Measurements from ENCODE around the gene SMIM27.

DNA sequence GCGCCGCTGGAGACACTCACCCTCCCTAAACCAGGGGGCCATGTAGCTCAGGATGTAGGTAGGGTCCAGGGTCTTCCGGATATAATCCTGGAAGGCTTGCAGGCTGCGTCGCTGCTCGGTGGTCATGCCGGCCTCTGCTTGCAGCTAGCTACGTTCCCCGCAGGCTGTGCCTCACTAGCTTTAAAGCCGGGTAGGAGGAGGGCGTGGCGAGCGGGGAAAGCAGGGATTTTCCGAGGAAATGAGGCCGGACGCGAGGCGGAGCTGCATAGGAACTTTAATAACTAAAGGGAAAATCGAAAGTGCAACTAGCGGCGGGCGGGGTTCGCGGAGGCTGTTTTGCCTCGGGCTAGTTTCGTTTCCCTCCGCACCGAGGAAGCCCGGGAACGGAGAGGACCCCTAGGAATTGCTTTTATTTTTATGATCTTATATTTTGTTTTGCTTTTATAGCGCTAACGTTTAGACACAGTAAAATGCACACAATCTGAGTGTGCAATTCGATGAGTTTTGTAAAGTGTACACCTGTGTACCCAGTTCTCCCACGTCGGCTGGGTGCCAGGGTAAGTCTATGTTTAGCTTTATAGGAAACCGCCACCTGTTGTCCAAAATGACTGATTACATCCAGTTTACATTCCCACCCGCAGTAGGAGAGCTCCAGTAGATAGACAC, 26.0 kb upstream of the SMIM27 start, which contains the start of gene RIGI:
- TF ChIP-seq, protein P1, sequence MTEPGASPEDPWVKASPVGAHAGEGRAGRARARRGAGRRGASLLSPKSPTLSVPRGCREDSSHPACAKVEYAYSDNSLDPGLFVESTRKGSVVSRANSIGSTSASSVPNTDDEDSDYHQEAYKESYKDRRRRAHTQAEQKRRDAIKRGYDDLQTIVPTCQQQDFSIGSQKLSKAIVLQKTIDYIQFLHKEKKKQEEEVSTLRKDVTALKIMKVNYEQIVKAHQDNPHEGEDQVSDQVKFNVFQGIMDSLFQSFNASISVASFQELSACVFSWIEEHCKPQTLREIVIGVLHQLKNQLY (CRISPR knock-in tag; IDR thresholded peaks at IDR 0.05): no peak; the same call in 1 of the 2 replicates
- TF ChIP-seq NCOA1 (CRISPR knock-in tag; IDR thresholded peaks at IDR 0.05) (no peak), TAF1 (CRISPR knock-in tag; IDR thresholded peaks at IDR 0.05) (peak; percentile 69; the same call in 1 of the 2 replicates), JUND (CRISPR knock-in tag; IDR thresholded peaks at IDR 0.05) (no peak), RORA (CRISPR knock-in tag; IDR thresholded peaks at IDR 0.05) (no peak), LCORL (IDR thresholded peaks at IDR 0.05) (no peak), LCORL (CRISPR knock-in tag; IDR thresholded peaks at IDR 0.05) (peak; percentile 55; the same call in 1 of the 2 replicates), RNF2 (conservative IDR thresholded peaks at IDR 0.05; ENCODE audit: low read depth) (no peak)
- TF ChIP-seq, protein P2, sequence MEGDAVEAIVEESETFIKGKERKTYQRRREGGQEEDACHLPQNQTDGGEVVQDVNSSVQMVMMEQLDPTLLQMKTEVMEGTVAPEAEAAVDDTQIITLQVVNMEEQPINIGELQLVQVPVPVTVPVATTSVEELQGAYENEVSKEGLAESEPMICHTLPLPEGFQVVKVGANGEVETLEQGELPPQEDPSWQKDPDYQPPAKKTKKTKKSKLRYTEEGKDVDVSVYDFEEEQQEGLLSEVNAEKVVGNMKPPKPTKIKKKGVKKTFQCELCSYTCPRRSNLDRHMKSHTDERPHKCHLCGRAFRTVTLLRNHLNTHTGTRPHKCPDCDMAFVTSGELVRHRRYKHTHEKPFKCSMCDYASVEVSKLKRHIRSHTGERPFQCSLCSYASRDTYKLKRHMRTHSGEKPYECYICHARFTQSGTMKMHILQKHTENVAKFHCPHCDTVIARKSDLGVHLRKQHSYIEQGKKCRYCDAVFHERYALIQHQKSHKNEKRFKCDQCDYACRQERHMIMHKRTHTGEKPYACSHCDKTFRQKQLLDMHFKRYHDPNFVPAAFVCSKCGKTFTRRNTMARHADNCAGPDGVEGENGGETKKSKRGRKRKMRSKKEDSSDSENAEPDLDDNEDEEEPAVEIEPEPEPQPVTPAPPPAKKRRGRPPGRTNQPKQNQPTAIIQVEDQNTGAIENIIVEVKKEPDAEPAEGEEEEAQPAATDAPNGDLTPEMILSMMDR (CRISPR knock-in tag; IDR thresholded peaks at IDR 0.05): peak; percentile 75
- TF ChIP-seq, protein P3, sequence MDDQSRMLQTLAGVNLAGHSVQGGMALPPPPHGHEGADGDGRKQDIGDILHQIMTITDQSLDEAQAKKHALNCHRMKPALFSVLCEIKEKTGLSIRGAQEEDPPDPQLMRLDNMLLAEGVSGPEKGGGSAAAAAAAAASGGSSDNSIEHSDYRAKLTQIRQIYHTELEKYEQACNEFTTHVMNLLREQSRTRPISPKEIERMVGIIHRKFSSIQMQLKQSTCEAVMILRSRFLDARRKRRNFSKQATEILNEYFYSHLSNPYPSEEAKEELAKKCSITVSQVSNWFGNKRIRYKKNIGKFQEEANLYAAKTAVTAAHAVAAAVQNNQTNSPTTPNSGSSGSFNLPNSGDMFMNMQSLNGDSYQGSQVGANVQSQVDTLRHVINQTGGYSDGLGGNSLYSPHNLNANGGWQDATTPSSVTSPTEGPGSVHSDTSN (CRISPR knock-in tag; IDR thresholded peaks at IDR 0.05; ENCODE audit: borderline replicate concordance): no peak
- TF ChIP-seq, protein P4, sequence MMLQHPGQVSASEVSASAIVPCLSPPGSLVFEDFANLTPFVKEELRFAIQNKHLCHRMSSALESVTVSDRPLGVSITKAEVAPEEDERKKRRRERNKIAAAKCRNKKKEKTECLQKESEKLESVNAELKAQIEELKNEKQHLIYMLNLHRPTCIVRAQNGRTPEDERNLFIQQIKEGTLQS (CRISPR knock-in tag; IDR thresholded peaks at IDR 0.05): no peak
- TF ChIP-seq, protein P5, sequence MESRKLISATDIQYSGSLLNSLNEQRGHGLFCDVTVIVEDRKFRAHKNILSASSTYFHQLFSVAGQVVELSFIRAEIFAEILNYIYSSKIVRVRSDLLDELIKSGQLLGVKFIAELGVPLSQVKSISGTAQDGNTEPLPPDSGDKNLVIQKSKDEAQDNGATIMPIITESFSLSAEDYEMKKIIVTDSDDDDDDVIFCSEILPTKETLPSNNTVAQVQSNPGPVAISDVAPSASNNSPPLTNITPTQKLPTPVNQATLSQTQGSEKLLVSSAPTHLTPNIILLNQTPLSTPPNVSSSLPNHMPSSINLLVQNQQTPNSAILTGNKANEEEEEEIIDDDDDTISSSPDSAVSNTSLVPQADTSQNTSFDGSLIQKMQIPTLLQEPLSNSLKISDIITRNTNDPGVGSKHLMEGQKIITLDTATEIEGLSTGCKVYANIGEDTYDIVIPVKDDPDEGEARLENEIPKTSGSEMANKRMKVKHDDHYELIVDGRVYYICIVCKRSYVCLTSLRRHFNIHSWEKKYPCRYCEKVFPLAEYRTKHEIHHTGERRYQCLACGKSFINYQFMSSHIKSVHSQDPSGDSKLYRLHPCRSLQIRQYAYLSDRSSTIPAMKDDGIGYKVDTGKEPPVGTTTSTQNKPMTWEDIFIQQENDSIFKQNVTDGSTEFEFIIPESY (CRISPR knock-in tag; IDR thresholded peaks at IDR 0.05): no peak
- TF ChIP-seq, protein P6, sequence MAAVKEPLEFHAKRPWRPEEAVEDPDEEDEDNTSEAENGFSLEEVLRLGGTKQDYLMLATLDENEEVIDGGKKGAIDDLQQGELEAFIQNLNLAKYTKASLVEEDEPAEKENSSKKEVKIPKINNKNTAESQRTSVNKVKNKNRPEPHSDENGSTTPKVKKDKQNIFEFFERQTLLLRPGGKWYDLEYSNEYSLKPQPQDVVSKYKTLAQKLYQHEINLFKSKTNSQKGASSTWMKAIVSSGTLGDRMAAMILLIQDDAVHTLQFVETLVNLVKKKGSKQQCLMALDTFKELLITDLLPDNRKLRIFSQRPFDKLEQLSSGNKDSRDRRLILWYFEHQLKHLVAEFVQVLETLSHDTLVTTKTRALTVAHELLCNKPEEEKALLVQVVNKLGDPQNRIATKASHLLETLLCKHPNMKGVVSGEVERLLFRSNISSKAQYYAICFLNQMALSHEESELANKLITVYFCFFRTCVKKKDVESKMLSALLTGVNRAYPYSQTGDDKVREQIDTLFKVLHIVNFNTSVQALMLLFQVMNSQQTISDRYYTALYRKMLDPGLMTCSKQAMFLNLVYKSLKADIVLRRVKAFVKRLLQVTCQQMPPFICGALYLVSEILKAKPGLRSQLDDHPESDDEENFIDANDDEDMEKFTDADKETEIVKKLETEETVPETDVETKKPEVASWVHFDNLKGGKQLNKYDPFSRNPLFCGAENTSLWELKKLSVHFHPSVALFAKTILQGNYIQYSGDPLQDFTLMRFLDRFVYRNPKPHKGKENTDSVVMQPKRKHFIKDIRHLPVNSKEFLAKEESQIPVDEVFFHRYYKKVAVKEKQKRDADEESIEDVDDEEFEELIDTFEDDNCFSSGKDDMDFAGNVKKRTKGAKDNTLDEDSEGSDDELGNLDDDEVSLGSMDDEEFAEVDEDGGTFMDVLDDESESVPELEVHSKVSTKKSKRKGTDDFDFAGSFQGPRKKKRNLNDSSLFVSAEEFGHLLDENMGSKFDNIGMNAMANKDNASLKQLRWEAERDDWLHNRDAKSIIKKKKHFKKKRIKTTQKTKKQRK (IDR thresholded peaks at IDR 0.05; ENCODE audit: low read length): no peak
- TF ChIP-seq, protein P7, sequence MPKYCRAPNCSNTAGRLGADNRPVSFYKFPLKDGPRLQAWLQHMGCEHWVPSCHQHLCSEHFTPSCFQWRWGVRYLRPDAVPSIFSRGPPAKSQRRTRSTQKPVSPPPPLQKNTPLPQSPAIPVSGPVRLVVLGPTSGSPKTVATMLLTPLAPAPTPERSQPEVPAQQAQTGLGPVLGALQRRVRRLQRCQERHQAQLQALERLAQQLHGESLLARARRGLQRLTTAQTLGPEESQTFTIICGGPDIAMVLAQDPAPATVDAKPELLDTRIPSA (CRISPR knock-in tag; IDR thresholded peaks at IDR 0.05; ENCODE audit: borderline replicate concordance): no peak

Measured in HepG2 (cell line).